GM12872 (cell line): ENCODE results near the gene KIDINS220.
A peak's percentile ranks its signal among the peaks of the same experiment; 100 is the strongest.

Experiments
- CTCF ChIP-seq: IDR thresholded peaks from 3 replicates; pipeline ENCODE4 v1.5.1; 2011; ENCODE audit warnings: low read depth, mild to moderate bottlenecking, low read length, moderate library complexity; ENCODE audit not compliant: insufficient read depth

The KIDINS220 gene

GRCh38 chr2:8709611-8710010, 127.8 kb downstream of the KIDINS220 start:
- no peak for TF ChIP-seq CTCF

GRCh38 chr2:8704906-8705305, 132.5 kb downstream of the KIDINS220 start:
- TF ChIP-seq CTCF: no peak

GRCh38 chr2:8701681-8702379, 135.6 kb downstream of the KIDINS220 start:
- no peak for TF ChIP-seq CTCF

GRCh38 chr2:8699839-8700238, 137.6 kb downstream of the KIDINS220 start:
- no peak for TF ChIP-seq CTCF

- TF ChIP-seq CTCF: no peak
Observed at GRCh38 chr2:8697190-8697589, 140.2 kb downstream of the KIDINS220 start.

- no peak for TF ChIP-seq CTCF
Observed at GRCh38 chr2:8694737-8695136, 142.7 kb downstream of the KIDINS220 start.

- peak; percentile 61 for TF ChIP-seq CTCF
Observed at GRCh38 chr2:8693157-8693821, 144.1 kb downstream of the KIDINS220 start.
